Measurements from ENCODE around the gene VTI1B. TPM values are rescaled to one million over a fixed set of nuclear protein-coding genes. Genes with fewer than 3 reads are reported as not detected.
"Not testable (repeated sequence)": the region's sequence is repeated elsewhere in the genome, so short reads cannot be mapped to it uniquely, and the experiment has no call there.

VTI1B gene
- polyA plus RNA-seq (ENCODE audit: insufficient read length in 10 of 10): 10 to 100 TPM; 75.6 to 95.5 (median 82.8) TPM
- long read RNA-seq, donor 1, full-length matches to known transcripts: 18 of 49 reads
- long read RNA-seq, donor 1, partial matches to known transcripts: 31 of 49 reads
- long read RNA-seq, donor 1, other reads (novel, unspliced or antisense): 0 of 49 reads
- long read RNA-seq, donor 2, full-length matches to known transcripts: 15 of 34 reads
- long read RNA-seq, donor 2, partial matches to known transcripts: 19 of 34 reads
- long read RNA-seq, donor 2, other reads (novel, unspliced or antisense): 0 of 34 reads
- long read RNA-seq, donor 3: 0 reads
- long read RNA-seq, donor 4, full-length matches to known transcripts: 17 of 34 reads
- long read RNA-seq, donor 4, partial matches to known transcripts: 17 of 34 reads
- long read RNA-seq, donor 4, other reads (novel, unspliced or antisense): 0 of 34 reads
- long read RNA-seq, donor 5, full-length matches to known transcripts: 31 of 57 reads
- long read RNA-seq, donor 5, partial matches to known transcripts: 26 of 57 reads
- long read RNA-seq, donor 5, other reads (novel, unspliced or antisense): 0 of 57 reads
- long read RNA-seq, donor 6, full-length matches to known transcripts: 25 of 55 reads
- long read RNA-seq, donor 6, partial matches to known transcripts: 30 of 55 reads
- long read RNA-seq, donor 6, other reads (novel, unspliced or antisense): 0 of 55 reads
- long read RNA-seq, donor 7, full-length matches to known transcripts: 11 of 24 reads
- long read RNA-seq, donor 7, partial matches to known transcripts: 13 of 24 reads
- long read RNA-seq, donor 7, other reads (novel, unspliced or antisense): 0 of 24 reads
- long read RNA-seq, donor 8, full-length matches to known transcripts: 13 of 35 reads
- long read RNA-seq, donor 8, partial matches to known transcripts: 22 of 35 reads
- long read RNA-seq, donor 8, other reads (novel, unspliced or antisense): 0 of 35 reads
- long read RNA-seq, donor 9: 0 reads

- peak; percentile 76 to 98 (median 92) for DNase-seq
Measured at GRCh38 chr14:67674480-67675218, at the start of gene VTI1B. Gene VTI1B (minus strand): TSS chr14:67674632. CDS start chr14:67674489, 143 bp downstream.

GRCh38 chr14:67722293-67722692 lies 47.9 kb upstream of the VTI1B start:
- peak; percentile 38 to 89 (median 79) for DNase-seq

- DNase-seq: no peak
Measured at GRCh38 chr14:67721875-67722274, 47.4 kb upstream of the VTI1B start.

- DNase-seq: no peak
Measured at GRCh38 chr14:67719866-67720265, 45.4 kb upstream of the VTI1B start.

GRCh38 chr14:67719385-67719784 lies 45.0 kb upstream of the VTI1B start:
- not testable (repeated sequence) for DNase-seq

- no peak for DNase-seq
Measured at GRCh38 chr14:67718265-67718664, 43.8 kb upstream of the VTI1B start.

GRCh38 chr14:67717048-67717447 lies 42.6 kb upstream of the VTI1B start:
- no peak for DNase-seq

GRCh38 chr14:67710209-67710608 lies 35.8 kb upstream of the VTI1B start:
- no peak for DNase-seq

- DNase-seq: not testable (repeated sequence)
Measured at GRCh38 chr14:67709796-67710195, 35.4 kb upstream of the VTI1B start.

GRCh38 chr14:67709346-67709745 lies 34.9 kb upstream of the VTI1B start:
- DNase-seq: not testable (repeated sequence)

GRCh38 chr14:67705211-67705610 lies 30.8 kb upstream of the VTI1B start:
- DNase-seq: no peak

- DNase-seq: peak; percentile 35 to 69 (median 56)
Measured at GRCh38 chr14:67704484-67705089, 30.2 kb upstream of the VTI1B start.

- DNase-seq: no peak
Measured at GRCh38 chr14:67703997-67704396, 29.6 kb upstream of the VTI1B start.

- not testable (repeated sequence) for DNase-seq
Measured at GRCh38 chr14:67701492-67701891, 27.1 kb upstream of the VTI1B start, which contains the start of gene RDH12. Gene RDH12 (plus strand): TSS chr14:67701886. CDS start chr14:67722643, 20,757 bp downstream.

GRCh38 chr14:67698179-67698578 lies 23.7 kb upstream of the VTI1B start:
- DNase-seq: no peak

- DNase-seq: no peak
Measured at GRCh38 chr14:67697006-67697405, 22.6 kb upstream of the VTI1B start.

- DNase-seq: peak; percentile 89 to 95 (median 89)
Measured at GRCh38 chr14:67695394-67695949, 21.0 kb upstream of the VTI1B start, which contains the start of gene RDH11. Gene RDH11 (minus strand): TSS chr14:67695764. CDS start chr14:67695703, 61 bp downstream.

- DNase-seq: peak; percentile 76 to 89 (median 80)
Measured at GRCh38 chr14:67694791-67695393, 20.5 kb upstream of the VTI1B start.

GRCh38 chr14:67690011-67690410 lies 15.6 kb upstream of the VTI1B start:
- DNase-seq: no peak

GRCh38 chr14:67683842-67684241 lies 9.4 kb upstream of the VTI1B start:
- DNase-seq: no peak
